Measurements from ENCODE around the gene SYNE1.
A peak's percentile ranks its signal among the peaks of the same experiment; 100 is the strongest.

SYNE1 gene

GRCh38 chr6:152273638-152274037, 363.5 kb downstream of the SYNE1 start:
- DNase-seq (ENCODE audit: low spot score): peak; percentile 38

GRCh38 chr6:152273002-152273401, 364.2 kb downstream of the SYNE1 start:
- DNase-seq (ENCODE audit: low spot score): no peak

GRCh38 chr6:152272486-152272885, 364.7 kb downstream of the SYNE1 start:
- DNase-seq (ENCODE audit: low spot score): no peak

- peak; percentile 32 for DNase-seq (ENCODE audit: low spot score)
Observed at GRCh38 chr6:152271776-152272464, 365.2 kb downstream of the SYNE1 start.

- DNase-seq (ENCODE audit: low spot score): no peak
Observed at GRCh38 chr6:152270301-152270925, 366.7 kb downstream of the SYNE1 start.

GRCh38 chr6:152268846-152269442, 368.2 kb downstream of the SYNE1 start:
- DNase-seq (ENCODE audit: low spot score): no peak

- DNase-seq (ENCODE audit: low spot score): peak; percentile 25
Observed at GRCh38 chr6:152267967-152268845, 369.0 kb downstream of the SYNE1 start.

- DNase-seq (ENCODE audit: low spot score): no peak
Observed at GRCh38 chr6:152265651-152266050, 371.5 kb downstream of the SYNE1 start.

- DNase-seq (ENCODE audit: low spot score): no peak
Observed at GRCh38 chr6:152263582-152263981, 373.6 kb downstream of the SYNE1 start.

GRCh38 chr6:152261179-152261578, 376.0 kb downstream of the SYNE1 start:
- DNase-seq (ENCODE audit: low spot score): no peak

GRCh38 chr6:152259234-152259633, 377.9 kb downstream of the SYNE1 start:
- no peak for DNase-seq (ENCODE audit: low spot score)

GRCh38 chr6:152257581-152257980, 379.6 kb downstream of the SYNE1 start:
- DNase-seq (ENCODE audit: low spot score): no peak

- DNase-seq (ENCODE audit: low spot score): no peak
Observed at GRCh38 chr6:152250127-152250526, 387.0 kb downstream of the SYNE1 start.

- no peak for DNase-seq (ENCODE audit: low spot score)
Observed at GRCh38 chr6:152248980-152249379, 388.2 kb downstream of the SYNE1 start.

GRCh38 chr6:152246554-152247337, 390.4 kb downstream of the SYNE1 start:
- DNase-seq (ENCODE audit: low spot score): no peak

GRCh38 chr6:152244998-152245630, 392.0 kb downstream of the SYNE1 start:
- DNase-seq (ENCODE audit: low spot score): no peak

GRCh38 chr6:152241013-152241766, 396.0 kb downstream of the SYNE1 start:
- DNase-seq (ENCODE audit: low spot score): no peak

- DNase-seq (ENCODE audit: low spot score): no peak
Observed at GRCh38 chr6:152240436-152240835, 396.7 kb downstream of the SYNE1 start.

- DNase-seq (ENCODE audit: low spot score): no peak
Observed at GRCh38 chr6:152236370-152237097, 400.6 kb downstream of the SYNE1 start.
